AG10803 (cell line): ENCODE data around the gene TMEM183A.

Experiments
- DNase-seq: peaks from one replicate; pipeline ENCODE4 v3.0.0; 2010; ENCODE audit warnings: low read depth
- H3K4me3 ChIP-seq: 2 replicates; pipeline ENCODE4 v1.5.1; 2011; ENCODE audit warnings: mild to moderate bottlenecking, low read length, control low read depth
- TF ChIP-seq, protein P1 (sequence below): conservative IDR thresholded peaks from 2 replicates; pipeline ENCODE4 v1.5.1; 2011; ENCODE audit warnings: mild to moderate bottlenecking, low read length, control low read depth, inconsistent platforms

TMEM183A gene

DNA sequence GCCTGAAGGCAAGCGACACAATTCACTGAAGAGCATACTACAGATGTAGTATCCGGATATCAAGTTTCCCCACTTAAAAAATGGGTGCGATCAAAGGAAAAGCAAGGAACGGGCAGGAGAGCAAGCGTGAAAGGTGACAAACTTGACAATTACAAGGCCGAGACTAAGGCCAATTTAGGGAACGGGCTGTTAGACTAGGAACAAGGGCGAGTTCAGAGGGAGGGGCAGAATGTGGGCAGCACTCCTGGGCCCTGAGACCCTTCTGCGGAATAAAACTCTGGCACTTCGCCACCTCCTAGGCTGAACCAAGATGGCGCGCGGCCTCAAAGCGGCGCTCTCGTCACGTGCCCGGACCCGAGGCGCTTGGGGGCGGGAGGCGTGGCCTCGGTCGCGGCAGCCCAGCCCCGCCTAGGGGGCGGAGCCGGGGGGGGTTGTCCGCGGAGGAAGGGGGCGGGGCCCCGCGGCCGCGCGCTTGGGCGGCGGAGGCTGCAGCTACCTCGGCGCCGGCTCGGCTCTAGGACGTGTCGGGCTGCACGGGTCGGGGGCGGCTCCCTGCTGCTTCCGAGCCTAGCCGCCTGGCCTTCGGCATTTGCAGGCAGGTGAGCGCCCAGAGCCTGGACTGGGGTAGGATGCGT is 19.0 kb downstream of the TMEM183A start, which contains the start of gene PPFIA4:
Gene PPFIA4 (plus strand): TSS at position 461 of the 635 bp plus-strand sequence. CDS start 12,518 bp downstream, outside the sequence.
- TF ChIP-seq, protein P1, sequence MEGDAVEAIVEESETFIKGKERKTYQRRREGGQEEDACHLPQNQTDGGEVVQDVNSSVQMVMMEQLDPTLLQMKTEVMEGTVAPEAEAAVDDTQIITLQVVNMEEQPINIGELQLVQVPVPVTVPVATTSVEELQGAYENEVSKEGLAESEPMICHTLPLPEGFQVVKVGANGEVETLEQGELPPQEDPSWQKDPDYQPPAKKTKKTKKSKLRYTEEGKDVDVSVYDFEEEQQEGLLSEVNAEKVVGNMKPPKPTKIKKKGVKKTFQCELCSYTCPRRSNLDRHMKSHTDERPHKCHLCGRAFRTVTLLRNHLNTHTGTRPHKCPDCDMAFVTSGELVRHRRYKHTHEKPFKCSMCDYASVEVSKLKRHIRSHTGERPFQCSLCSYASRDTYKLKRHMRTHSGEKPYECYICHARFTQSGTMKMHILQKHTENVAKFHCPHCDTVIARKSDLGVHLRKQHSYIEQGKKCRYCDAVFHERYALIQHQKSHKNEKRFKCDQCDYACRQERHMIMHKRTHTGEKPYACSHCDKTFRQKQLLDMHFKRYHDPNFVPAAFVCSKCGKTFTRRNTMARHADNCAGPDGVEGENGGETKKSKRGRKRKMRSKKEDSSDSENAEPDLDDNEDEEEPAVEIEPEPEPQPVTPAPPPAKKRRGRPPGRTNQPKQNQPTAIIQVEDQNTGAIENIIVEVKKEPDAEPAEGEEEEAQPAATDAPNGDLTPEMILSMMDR: no peak
- H3K4me3 ChIP-seq: peak within 1 kb of the TSS; percentile 91
- peak; percentile 80 for DNase-seq

DNA sequence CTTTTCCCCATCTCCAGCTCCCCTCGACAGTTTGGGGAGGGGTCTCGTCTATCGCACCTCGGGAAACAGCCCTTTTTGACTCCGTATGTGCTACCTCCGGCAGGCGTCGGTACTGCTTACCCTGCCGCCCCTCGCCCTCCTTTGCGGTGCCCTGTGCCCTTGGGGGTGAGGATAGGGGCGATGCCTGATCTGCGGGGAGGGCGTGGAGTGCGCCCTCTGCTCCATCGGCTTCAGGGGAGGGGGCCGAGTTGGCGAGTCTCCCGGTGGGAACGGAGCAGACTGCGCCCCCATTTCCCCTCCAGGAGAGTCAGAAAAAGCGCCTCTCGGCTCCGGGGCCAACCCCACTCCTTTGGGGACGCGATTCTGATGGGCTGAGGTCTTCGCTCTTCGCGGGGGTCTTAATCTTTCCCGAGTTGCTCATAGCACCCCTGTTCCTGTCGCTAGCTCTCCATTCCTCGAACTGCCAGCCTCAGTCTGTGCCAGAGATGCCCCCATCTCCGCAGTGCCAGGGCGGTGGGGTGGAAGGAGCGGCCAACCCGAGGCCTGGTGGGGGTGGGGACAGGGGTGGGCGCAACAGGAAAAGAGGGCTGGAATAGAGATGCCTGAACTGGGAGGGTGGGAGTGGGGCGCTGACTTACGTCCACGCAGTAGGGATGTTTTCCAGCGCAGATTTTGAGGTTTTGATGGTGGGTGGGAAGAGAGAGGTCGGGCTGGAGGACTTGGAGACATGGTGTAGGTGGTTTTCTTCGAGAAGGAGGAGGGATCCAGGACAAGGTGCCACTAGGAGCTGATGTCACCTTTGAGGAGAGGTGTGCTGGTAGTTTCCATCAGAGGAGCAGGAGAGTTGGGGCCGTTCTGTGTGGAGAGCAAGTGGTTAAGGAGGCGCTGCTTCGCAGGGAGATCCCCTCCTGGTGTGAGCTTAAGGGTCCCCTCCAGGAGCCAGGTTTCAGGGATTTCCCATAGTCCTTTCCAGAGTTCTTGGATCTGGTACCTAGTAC is 19.8 kb downstream of the TMEM183A start:
- no peak for DNase-seq
- TF ChIP-seq, protein P1: no peak
- peak overlapping the region; percentile 91 for H3K4me3 ChIP-seq

DNA sequence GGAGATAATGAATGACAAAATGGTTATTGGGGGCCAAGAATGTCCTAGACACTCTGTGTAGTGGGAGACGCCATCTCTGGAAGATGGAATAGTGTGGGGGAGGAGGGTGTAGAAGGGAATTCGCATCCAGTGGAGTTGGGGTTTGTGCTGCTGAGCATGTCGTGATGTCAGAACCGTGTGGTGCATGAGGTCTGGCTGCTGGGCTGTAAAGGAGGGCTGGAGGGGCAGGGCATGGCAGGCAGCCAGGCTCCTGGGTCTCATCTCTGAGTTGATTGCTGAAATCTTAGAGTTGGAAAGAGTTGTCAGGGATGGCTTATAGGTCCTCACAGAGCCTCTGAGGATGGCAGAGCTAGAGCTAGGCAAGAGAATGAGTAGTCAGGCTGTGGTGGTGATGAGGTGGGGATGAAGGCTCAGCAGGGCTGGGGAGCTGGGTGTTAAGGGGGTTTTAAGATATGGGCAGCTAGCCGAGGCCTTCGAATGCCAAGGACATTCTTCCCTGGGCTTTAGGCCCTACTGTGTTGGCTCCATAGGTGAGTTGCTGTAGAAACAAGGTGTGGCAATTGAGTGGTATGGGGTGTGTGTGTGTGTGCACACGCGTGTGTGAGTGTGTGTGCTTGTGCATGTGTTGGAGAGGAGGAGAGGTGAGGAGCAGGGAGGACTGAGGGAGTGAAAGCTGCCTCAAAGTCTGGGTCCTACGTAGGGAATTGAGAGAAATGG is 21.1 kb downstream of the TMEM183A start:
- no peak for DNase-seq
- TF ChIP-seq, protein P1: no peak
- no peak overlapping the region for H3K4me3 ChIP-seq

DNA sequence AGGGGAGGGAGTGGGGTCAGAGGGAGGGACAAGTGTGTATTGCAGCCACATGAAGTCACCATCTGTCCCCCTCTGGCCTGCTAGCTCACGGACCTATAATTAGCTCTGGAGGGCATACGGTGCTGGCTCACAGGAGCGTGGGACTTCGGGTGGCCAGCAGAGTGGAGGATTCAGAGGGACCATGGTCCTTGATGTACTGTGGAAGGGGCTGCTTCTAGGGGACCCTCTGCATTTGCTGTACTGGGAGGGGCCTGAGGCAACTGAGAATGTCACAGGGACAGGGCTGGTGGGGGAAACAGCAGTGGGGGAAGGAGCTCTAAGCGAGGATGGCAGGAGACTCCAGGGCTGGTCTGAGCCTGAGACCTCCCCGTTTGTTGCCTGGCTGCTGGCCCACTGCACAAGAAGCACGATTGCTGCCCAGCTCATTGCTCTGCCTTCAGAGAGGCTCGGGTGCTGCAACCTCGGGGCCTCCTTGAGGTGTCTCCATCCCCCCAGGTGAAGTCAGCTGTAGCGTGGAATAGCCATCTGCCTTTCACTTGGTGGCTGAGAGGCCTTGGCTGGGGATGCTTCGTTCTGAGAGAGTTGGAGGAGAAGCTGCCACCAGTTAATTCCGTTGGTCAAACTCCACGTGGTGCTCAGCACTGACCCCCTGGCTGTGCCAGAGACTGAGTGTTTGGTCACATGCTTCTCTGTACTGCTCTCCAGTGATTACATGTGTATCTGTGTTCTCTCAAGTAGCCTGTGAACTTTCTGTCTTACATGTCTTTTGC is 21.8 kb downstream of the TMEM183A start:
- TF ChIP-seq, protein P1: no peak
- no peak for DNase-seq
- H3K4me3 ChIP-seq: no peak overlapping the region

DNA sequence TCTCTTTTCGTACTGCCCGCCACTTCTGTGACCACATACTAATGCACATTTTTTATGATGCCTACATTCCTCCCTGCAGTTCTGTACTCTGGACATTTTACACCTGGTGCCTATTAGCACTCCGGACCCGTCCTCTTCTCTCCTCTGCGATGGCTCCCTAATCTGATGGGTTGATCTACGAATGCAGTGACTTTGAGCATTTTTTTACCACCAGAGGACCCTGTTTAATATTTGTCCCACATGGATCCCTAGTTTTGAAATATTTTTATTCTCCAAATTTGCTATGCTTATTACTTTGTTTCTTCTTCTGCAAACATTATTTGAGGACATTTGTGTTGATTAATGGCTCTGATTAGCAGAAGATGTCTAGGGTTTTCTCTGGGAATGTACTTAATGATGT is 24.3 kb downstream of the TMEM183A start:
- TF ChIP-seq, protein P1: peak; percentile 40
- no peak overlapping the region for H3K4me3 ChIP-seq
- no peak for DNase-seq

DNA sequence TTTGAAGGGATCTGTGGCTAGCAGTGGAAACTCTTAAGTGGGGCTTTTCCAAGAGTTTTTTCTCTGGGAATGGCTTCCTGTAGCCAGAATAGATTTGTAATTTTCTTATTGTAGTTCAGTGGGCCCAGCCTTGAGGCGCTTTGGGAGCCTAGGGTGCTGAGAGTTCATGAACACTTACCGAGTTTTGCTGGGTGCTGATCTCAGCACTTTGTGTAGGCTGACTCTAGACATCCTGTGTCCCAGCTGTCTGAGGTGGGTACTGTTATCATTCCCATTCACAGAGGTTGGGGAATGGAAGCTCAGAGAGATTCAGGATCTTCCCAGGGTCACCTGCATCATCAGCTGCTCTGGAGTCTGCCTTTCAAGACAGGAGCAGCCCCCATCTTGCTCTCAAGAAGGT is 26.1 kb downstream of the TMEM183A start:
- TF ChIP-seq, protein P1: no peak
- DNase-seq: no peak
- no peak overlapping the region for H3K4me3 ChIP-seq
